ENCODE data around the gene STAT4. TPM values are rescaled to one million over a fixed set of nuclear protein-coding genes. Genes with fewer than 3 reads are reported as not detected.

Gene STAT4
- total RNA-seq, 1 donor from 2014 or later: 1.0 TPM

GRCh38 chr2:191184457-191184856 is 33.7 kb upstream of the STAT4 start:
- H3K27ac Mint-ChIP-seq (ENCODE audit: unreplicated experiment): no peak overlapping the region
- TF ChIP-seq CTCF (conservative IDR thresholded peaks at IDR 0.05): no peak
- no peak overlapping the region for H3K4me3 Mint-ChIP-seq
- H3K9me3 Mint-ChIP-seq: no peaks in the 10 kb centered on the region
- no peaks in the 10 kb centered on the region for H3K36me3 Mint-ChIP-seq (ENCODE audit: low read depth)
- no peaks in the 10 kb centered on the region for H3K27me3 Mint-ChIP-seq (ENCODE audit: low read depth)
- H3K4me1 Mint-ChIP-seq: no peaks in the 10 kb centered on the region
- no peak for DNase-seq (ENCODE audit: low read depth, low spot score)

- no peak for DNase-seq (ENCODE audit: low read depth, low spot score)
- no peaks in the 10 kb centered on the region for H3K27me3 Mint-ChIP-seq (ENCODE audit: low read depth)
- TF ChIP-seq CTCF (conservative IDR thresholded peaks at IDR 0.05): no peak
- H3K9me3 Mint-ChIP-seq: no peaks in the 10 kb centered on the region
- H3K27ac Mint-ChIP-seq (ENCODE audit: unreplicated experiment): no peak overlapping the region
- no peaks in the 10 kb centered on the region for H3K4me1 Mint-ChIP-seq
- no peak overlapping the region for H3K4me3 Mint-ChIP-seq
- no peaks in the 10 kb centered on the region for H3K36me3 Mint-ChIP-seq (ENCODE audit: low read depth)
These were observed 32.7 kb upstream of the STAT4 start for GRCh38 chr2:191183516-191183915.

GRCh38 chr2:191183081-191183480 is 32.3 kb upstream of the STAT4 start:
- no peaks in the 10 kb centered on the region for H3K27me3 Mint-ChIP-seq (ENCODE audit: low read depth)
- H3K36me3 Mint-ChIP-seq (ENCODE audit: low read depth): no peaks in the 10 kb centered on the region
- H3K27ac Mint-ChIP-seq (ENCODE audit: unreplicated experiment): no peak overlapping the region
- TF ChIP-seq CTCF (conservative IDR thresholded peaks at IDR 0.05): no peak
- no peak overlapping the region for H3K4me3 Mint-ChIP-seq
- no peaks in the 10 kb centered on the region for H3K9me3 Mint-ChIP-seq
- no peak for DNase-seq (ENCODE audit: low read depth, low spot score)
- H3K4me1 Mint-ChIP-seq: no peaks in the 10 kb centered on the region

GRCh38 chr2:191180713-191181112 is 29.9 kb upstream of the STAT4 start:
- no peaks in the 10 kb centered on the region for H3K9me3 Mint-ChIP-seq
- no peak for DNase-seq (ENCODE audit: low read depth, low spot score)
- no peak overlapping the region for H3K4me3 Mint-ChIP-seq
- H3K4me1 Mint-ChIP-seq: no peaks in the 10 kb centered on the region
- H3K27ac Mint-ChIP-seq (ENCODE audit: unreplicated experiment): no peak overlapping the region
- H3K27me3 Mint-ChIP-seq (ENCODE audit: low read depth): no peaks in the 10 kb centered on the region
- TF ChIP-seq CTCF (conservative IDR thresholded peaks at IDR 0.05): no peak
- H3K36me3 Mint-ChIP-seq (ENCODE audit: low read depth): no peaks in the 10 kb centered on the region

GRCh38 chr2:191180276-191180675 is 29.5 kb upstream of the STAT4 start:
- TF ChIP-seq CTCF (conservative IDR thresholded peaks at IDR 0.05): no peak
- Mint-ChIP-seq H3K27ac (ENCODE audit: unreplicated experiment) (no peak overlapping the region), H3K27me3 (ENCODE audit: low read depth) (no peaks in the 10 kb centered on the region), H3K4me1 (no peaks in the 10 kb centered on the region), H3K4me3 (no peak overlapping the region), H3K9me3 (no peaks in the 10 kb centered on the region), H3K36me3 (ENCODE audit: low read depth) (no peaks in the 10 kb centered on the region)
- DNase-seq (ENCODE audit: low read depth, low spot score): no peak

All from neural crest cell (in vitro differentiated cells).